ENCODE data around the gene ZNF543. TPM values are rescaled to one million over a fixed set of nuclear protein-coding genes. Genes with fewer than 3 reads are reported as not detected.
A peak's percentile ranks its signal among the peaks of the same experiment; 100 is the strongest.

ZNF543 gene
- total RNA-seq, 2 donors from 2014 or later: 3.4 to 7.0 TPM

- no peak for ATAC-seq
- no peak for DNase-seq (ENCODE audit: low spot score in 2 of 2)
- Mint-ChIP-seq H3K9me3 (peaks cover 18% of the 10 kb centered on the region in 2 donors), H3K27ac (no peak overlapping the region), H3K36me3 (peaks cover 42 to 59% of the 10 kb centered on the region in 2 donors)
Measured at GRCh38 chr19:57305056-57305455, 15.2 kb upstream of the ZNF543 start.

- no peak overlapping the region for H3K27ac Mint-ChIP-seq
Measured at GRCh38 chr19:57308514-57308913, 11.8 kb upstream of the ZNF543 start.

GRCh38 chr19:57310792-57311191 lies 9.5 kb upstream of the ZNF543 start:
- DNase-seq (ENCODE audit: low spot score in 2 of 2) (no peak), ATAC-seq (peak in 1 of 2 donors; percentile 34)
- Mint-ChIP-seq H3K9me3 (peaks cover 22 to 46% of the 10 kb centered on the region in 2 donors), H3K27ac (no peak overlapping the region), H3K36me3 (peaks cover 26 to 37% of the 10 kb centered on the region in 2 donors)

More at GRCh38 chr19:57308514-57308913, 11.8 kb upstream of the ZNF543 start:
- DNase-seq (ENCODE audit: low spot score in 2 of 2): no peak
- H3K9me3 Mint-ChIP-seq: peaks cover 16 to 28% of the 10 kb centered on the region in 2 donors
- no peak for ATAC-seq
- peaks cover 13 to 28% of the 10 kb centered on the region in 2 donors for H3K36me3 Mint-ChIP-seq

GRCh38 chr19:57314146-57314545 lies 6.1 kb upstream of the ZNF543 start:
- ATAC-seq (no peak), DNase-seq (ENCODE audit: low spot score in 2 of 2) (no peak)
- Mint-ChIP-seq H3K27ac (no peak overlapping the region), H3K36me3 (peaks cover 39 to 43% of the 10 kb centered on the region in 2 donors), H3K9me3 (peaks cover 34 to 49% of the 10 kb centered on the region in 2 donors)

- no peak for ATAC-seq
- H3K36me3 Mint-ChIP-seq: peaks cover 58 to 66% of the 10 kb centered on the region in 2 donors
- no peak for DNase-seq (ENCODE audit: low spot score in 2 of 2)
- peaks cover 31 to 37% of the 10 kb centered on the region in 2 donors for H3K9me3 Mint-ChIP-seq
- H3K27ac Mint-ChIP-seq: no peak overlapping the region
Measured at GRCh38 chr19:57317503-57317902, 2.8 kb upstream of the ZNF543 start.

GRCh38 chr19:57319869-57320179 lies 448 bp upstream of the ZNF543 start:
- H3K36me3 Mint-ChIP-seq: peaks cover 70 to 78% of the 10 kb centered on the region in 2 donors
- H3K27ac Mint-ChIP-seq: peak overlapping the region; percentile 77 to 92
- ATAC-seq (peak in 1 of 2 donors; percentile 1), DNase-seq (ENCODE audit: low spot score in 2 of 2) (no peak)
- H3K9me3 Mint-ChIP-seq: peaks cover 27 to 36% of the 10 kb centered on the region in 2 donors

- Mint-ChIP-seq H3K36me3 (peaks cover 70 to 78% of the 10 kb centered on the region in 2 donors), H3K9me3 (peaks cover 19 to 26% of the 10 kb centered on the region in 2 donors), H3K27ac (peak overlapping the region; percentile 77 to 92)
- DNase-seq (ENCODE audit: low spot score in 2 of 2) (no peak), ATAC-seq (no peak)
Measured at GRCh38 chr19:57321116-57321515, 844 bp downstream of the ZNF543 start.

GRCh38 chr19:57321751-57322150 lies 1.5 kb downstream of the ZNF543 start:
- ATAC-seq (no peak), DNase-seq (ENCODE audit: low spot score in 2 of 2) (no peak)
- Mint-ChIP-seq H3K9me3 (peaks cover 14 to 25% of the 10 kb centered on the region in 2 donors), H3K27ac (no peak overlapping the region), H3K36me3 (peaks cover 70 to 79% of the 10 kb centered on the region in 2 donors)

- ATAC-seq (no peak), DNase-seq (ENCODE audit: low spot score in 2 of 2) (no peak)
- Mint-ChIP-seq H3K9me3 (peaks cover 20 to 27% of the 10 kb centered on the region in 2 donors), H3K27ac (no peak overlapping the region), H3K36me3 (peaks cover 97% of the 10 kb centered on the region in 2 donors)
Measured at GRCh38 chr19:57324992-57325391, 4.7 kb downstream of the ZNF543 start.

GRCh38 chr19:57327993-57328392 lies 7.7 kb downstream of the ZNF543 start:
- no peak for ATAC-seq
- no peak overlapping the region for H3K27ac Mint-ChIP-seq
- peaks cover 77 to 85% of the 10 kb centered on the region in 2 donors for H3K36me3 Mint-ChIP-seq
- H3K9me3 Mint-ChIP-seq: peaks cover 17% of the 10 kb centered on the region in 2 donors
- no peak for DNase-seq (ENCODE audit: low spot score in 2 of 2)

- DNase-seq (ENCODE audit: low spot score in 2 of 2) (no peak), ATAC-seq (no peak)
- H3K27ac Mint-ChIP-seq: no peak overlapping the region
- peaks cover 35 to 55% of the 10 kb centered on the region in 2 donors for H3K36me3 Mint-ChIP-seq
- peaks cover 14 to 40% of the 10 kb centered on the region in 2 donors for H3K9me3 Mint-ChIP-seq
Measured at GRCh38 chr19:57334191-57334590, 13.9 kb downstream of the ZNF543 start.

GRCh38 chr19:57338877-57339276 lies 18.6 kb downstream of the ZNF543 start:
- Mint-ChIP-seq H3K36me3 (peaks cover 24 to 36% of the 10 kb centered on the region in 2 donors), H3K27ac (no peak overlapping the region), H3K9me3 (peaks cover 19 to 45% of the 10 kb centered on the region in 2 donors)
- no peak for ATAC-seq
- no peak for DNase-seq (ENCODE audit: low spot score in 2 of 2)

- ATAC-seq (no peak), DNase-seq (ENCODE audit: low spot score in 2 of 2) (no peak)
- Mint-ChIP-seq H3K36me3 (peaks cover 20 to 21% of the 10 kb centered on the region in 2 donors), H3K9me3 (peaks cover 10 to 38% of the 10 kb centered on the region in 2 donors), H3K27ac (no peak overlapping the region)
Measured at GRCh38 chr19:57342582-57342981, 22.3 kb downstream of the ZNF543 start.

- ATAC-seq: no peak
- peaks cover 38 to 40% of the 10 kb centered on the region in 2 donors for H3K36me3 Mint-ChIP-seq
- no peak overlapping the region for H3K27ac Mint-ChIP-seq
- H3K9me3 Mint-ChIP-seq: peaks cover 13 to 31% of the 10 kb centered on the region in 2 donors
- DNase-seq (ENCODE audit: low spot score in 2 of 2): no peak
Measured at GRCh38 chr19:57348136-57348535, 27.9 kb downstream of the ZNF543 start.

GRCh38 chr19:57350877-57351805 lies 30.9 kb downstream of the ZNF543 start, which contains the start of gene ZNF304:
Gene ZNF304 (plus strand): TSS chr19:57351271. CDS start chr19:57351665, 394 bp downstream.
- Mint-ChIP-seq H3K27ac (peak within 1 kb of the TSS; percentile 92 to 98), H3K36me3 (peaks cover 64 to 65% of the 10 kb centered on the region in 2 donors), H3K9me3 (peaks cover 30 to 41% of the 10 kb centered on the region in 2 donors)
- ATAC-seq (peak; percentile 100), DNase-seq (ENCODE audit: low spot score in 2 of 2) (peak; percentile 73 to 77)

GRCh38 chr19:57351867-57352266 lies 31.6 kb downstream of the ZNF543 start:
- Mint-ChIP-seq H3K27ac (peak overlapping the region; percentile 92 to 98), H3K9me3 (peaks cover 37 to 47% of the 10 kb centered on the region in 2 donors), H3K36me3 (peaks cover 66 to 72% of the 10 kb centered on the region in 2 donors)
- no peak for ATAC-seq
- no peak for DNase-seq (ENCODE audit: low spot score in 2 of 2)

- Mint-ChIP-seq H3K9me3 (peaks cover 51 to 59% of the 10 kb centered on the region in 2 donors), H3K36me3 (peaks cover 85 to 90% of the 10 kb centered on the region in 2 donors), H3K27ac (peak overlapping the region in 1 of 2 donors; percentile 68)
- ATAC-seq (no peak), DNase-seq (ENCODE audit: low spot score in 2 of 2) (no peak)
Measured at GRCh38 chr19:57355916-57356315, 35.6 kb downstream of the ZNF543 start.
